Fibroblast of pulmonary artery (primary cell): Measurements from ENCODE around the gene TRPV4.
A peak's percentile ranks its signal among the peaks of the same experiment; 100 is the strongest.

Experiments
- DNase-seq: peaks from one replicate; pipeline ENCODE4 v3.0.0-alpha.2; 2010; ENCODE audit warnings: low read depth
- H3K4me3 ChIP-seq: replicated peaks from 2 replicates; pipeline ENCODE4 v1.5.1; 2011; ENCODE audit warnings: low read depth, mild to moderate bottlenecking, control low read depth, low read length, moderate library complexity
- CTCF ChIP-seq: IDR thresholded peaks from 2 replicates; pipeline ENCODE4 v1.5.1; 2011; ENCODE audit warnings: mild to moderate bottlenecking, control low read depth, low read length, inconsistent platforms; ENCODE audit errors: missing control alignments

TRPV4 gene

GRCh38 chr12:109832541-109833306, 474 bp downstream of the TRPV4 start:
- TF ChIP-seq CTCF, result no peak
- no peak for DNase-seq
- peak overlapping the region; percentile 62 for H3K4me3 ChIP-seq

- H3K4me3 ChIP-seq, result no peak overlapping the region
- DNase-seq, result no peak
- TF ChIP-seq CTCF, result no peak
Observed at GRCh38 chr12:109831929-109832328, 1.3 kb downstream of the TRPV4 start.

- no peak for DNase-seq
- TF ChIP-seq CTCF, result no peak
- H3K4me3 ChIP-seq, result no peak overlapping the region
Observed at GRCh38 chr12:109831365-109831764, 1.8 kb downstream of the TRPV4 start.

- no peak for TF ChIP-seq CTCF
- no peak for DNase-seq
- H3K4me3 ChIP-seq, result no peak overlapping the region
Observed at GRCh38 chr12:109830718-109831117, 2.5 kb downstream of the TRPV4 start.

- H3K4me3 ChIP-seq, result no peak overlapping the region
- no peak for TF ChIP-seq CTCF
- no peak for DNase-seq
Observed at GRCh38 chr12:109830267-109830666, 2.9 kb downstream of the TRPV4 start.

GRCh38 chr12:109829667-109830066, 3.5 kb downstream of the TRPV4 start:
- H3K4me3 ChIP-seq, result no peak overlapping the region
- DNase-seq, result no peak
- TF ChIP-seq CTCF, result no peak
